ENCODE results near the gene CCDC171.

Gene CCDC171

GRCh38 chr9:15889555-15889954 is 336.7 kb downstream of the CCDC171 start:
- no peak for DNase-seq

GRCh38 chr9:15901572-15901971 is 348.7 kb downstream of the CCDC171 start:
- no peak for DNase-seq

GRCh38 chr9:15909297-15909696 is 356.5 kb downstream of the CCDC171 start:
- no peak for DNase-seq

GRCh38 chr9:15915711-15916110 is 362.9 kb downstream of the CCDC171 start:
- peak in 1 of 6 experiments; percentile 0 for DNase-seq

- DNase-seq = no peak
Observed at GRCh38 chr9:15927161-15927560, 374.3 kb downstream of the CCDC171 start.

GRCh38 chr9:15935661-15936305 is 382.9 kb downstream of the CCDC171 start:
- no peak for DNase-seq

- DNase-seq = no peak
Observed at GRCh38 chr9:15936306-15936921, 383.6 kb downstream of the CCDC171 start.

GRCh38 chr9:15942831-15943424 is 390.1 kb downstream of the CCDC171 start:
- DNase-seq = no peak

- no peak for DNase-seq
Observed at GRCh38 chr9:15944341-15944740, 391.5 kb downstream of the CCDC171 start.

GRCh38 chr9:15959663-15960062 is 406.8 kb downstream of the CCDC171 start:
- DNase-seq = no peak

- DNase-seq = no peak
Observed at GRCh38 chr9:15961217-15961616, 408.4 kb downstream of the CCDC171 start.

- DNase-seq = no peak
Observed at GRCh38 chr9:15965246-15965745, 412.5 kb downstream of the CCDC171 start.

GRCh38 chr9:15966471-15966870 is 413.6 kb downstream of the CCDC171 start:
- DNase-seq = no peak

GRCh38 chr9:15967068-15967467 is 414.2 kb downstream of the CCDC171 start:
- DNase-seq = no peak

- DNase-seq = no peak
Observed at GRCh38 chr9:15972760-15973159, 419.9 kb downstream of the CCDC171 start.

- no peak for DNase-seq
Observed at GRCh38 chr9:15975101-15975778, 422.4 kb downstream of the CCDC171 start.

- DNase-seq = no peak
Observed at GRCh38 chr9:15977438-15977837, 424.6 kb downstream of the CCDC171 start.

GRCh38 chr9:15982182-15982581 is 429.3 kb downstream of the CCDC171 start:
- no peak for DNase-seq

GRCh38 chr9:15999422-16000339 is 446.8 kb downstream of the CCDC171 start:
- DNase-seq = no peak

GRCh38 chr9:16000811-16001210 is 448.0 kb downstream of the CCDC171 start:
- DNase-seq = no peak

- DNase-seq = no peak
Observed at GRCh38 chr9:16001856-16002255, 449.0 kb downstream of the CCDC171 start.

GRCh38 chr9:16002816-16003215 is 450.0 kb downstream of the CCDC171 start:
- DNase-seq = no peak

- DNase-seq = no peak
Observed at GRCh38 chr9:16003785-16004184, 450.9 kb downstream of the CCDC171 start.

Measured in stimulated activated naive CD4-positive, alpha-beta T cell (primary cell).